Kasumi-1 (cell line): ENCODE measurements around the gene ASPHD1.
A peak's percentile ranks its signal among the peaks of the same experiment; 100 is the strongest.
"Not testable (repeated sequence)": the region's sequence is repeated elsewhere in the genome, so short reads cannot be mapped to it uniquely, and the experiment has no call there.

Source experiments
- DNase-seq, 2 experiments: peaks; one replicate each; lab custom pipeline; 2025; lab: John Stamatoyannopoulos, UW

Gene ASPHD1

GRCh38 chr16:29907973-29908372 is 7.7 kb downstream of the ASPHD1 start:
- no peak for DNase-seq

- DNase-seq, result no peak
These were observed 8.5 kb downstream of the ASPHD1 start for GRCh38 chr16:29908719-29909220.

GRCh38 chr16:29909391-29909790 is 9.1 kb downstream of the ASPHD1 start:
- DNase-seq, result peak in 1 of 2 experiments; percentile 11

- DNase-seq, result not testable (repeated sequence)
These were observed 9.6 kb downstream of the ASPHD1 start for GRCh38 chr16:29909851-29910250.

- no peak for DNase-seq
These were observed 10.8 kb downstream of the ASPHD1 start for GRCh38 chr16:29910819-29911675.

- DNase-seq, result no peak
These were observed 11.4 kb downstream of the ASPHD1 start for GRCh38 chr16:29911676-29912010.

- DNase-seq, result no peak
These were observed 11.8 kb downstream of the ASPHD1 start for GRCh38 chr16:29912087-29912486.

- no peak for DNase-seq
These were observed 13.2 kb downstream of the ASPHD1 start for GRCh38 chr16:29913514-29913913.

GRCh38 chr16:29915590-29916247 is 15.4 kb downstream of the ASPHD1 start:
- DNase-seq, result no peak

GRCh38 chr16:29916979-29917378 is 16.7 kb downstream of the ASPHD1 start:
- no peak for DNase-seq

GRCh38 chr16:29920288-29921033 is 20.2 kb downstream of the ASPHD1 start:
- DNase-seq, result no peak

- DNase-seq, result no peak
These were observed 20.7 kb downstream of the ASPHD1 start for GRCh38 chr16:29921034-29921385.

GRCh38 chr16:29922326-29922725 is 22.0 kb downstream of the ASPHD1 start:
- DNase-seq, result no peak

GRCh38 chr16:29922986-29923501 is 22.8 kb downstream of the ASPHD1 start:
- DNase-seq, result no peak

- DNase-seq, result peak in 1 of 2 experiments; percentile 5
These were observed 24.9 kb downstream of the ASPHD1 start for GRCh38 chr16:29925105-29925756.

GRCh38 chr16:29925781-29926710 is 25.8 kb downstream of the ASPHD1 start, which contains the start of gene KCTD13:
TSS of gene KCTD13 (minus strand) at chr16:29926226. CDS start at chr16:29926033, 193 bp downstream.
- peak; percentile 32 to 56 for DNase-seq

- peak in 1 of 2 experiments; percentile 12 for DNase-seq
These were observed 26.4 kb downstream of the ASPHD1 start for GRCh38 chr16:29926711-29927052.

- DNase-seq, result no peak
These were observed 27.0 kb downstream of the ASPHD1 start for GRCh38 chr16:29927070-29927905.

GRCh38 chr16:29931750-29932149 is 31.5 kb downstream of the ASPHD1 start:
- not testable (repeated sequence) for DNase-seq

GRCh38 chr16:29940656-29941055 is 40.4 kb downstream of the ASPHD1 start:
- DNase-seq, result no peak
